GM20000 (cell line): ENCODE results near the gene ABHD17C.

Source experiments
- DNase-seq: peaks from one replicate; pipeline ENCODE4 v3.0.0; 2012; ENCODE audit warnings: low spot score
- CTCF ChIP-seq: IDR thresholded peaks from 2 replicates; pipeline ENCODE4 v1.5.1; 2012; ENCODE audit warnings: mild to moderate bottlenecking, control low read depth; ENCODE audit errors: extremely low read depth, missing control alignments

ABHD17C gene

GRCh38 chr15:80736560-80736959 is 41.5 kb downstream of the ABHD17C start:
- TF ChIP-seq CTCF = no peak
- DNase-seq = no peak

GRCh38 chr15:80739919-80740318 is 44.8 kb downstream of the ABHD17C start:
- TF ChIP-seq CTCF = no peak
- no peak for DNase-seq

- no peak for DNase-seq
- no peak for TF ChIP-seq CTCF
These were observed 47.0 kb downstream of the ABHD17C start for GRCh38 chr15:80742081-80742480.

GRCh38 chr15:80743189-80743833 is 48.2 kb downstream of the ABHD17C start:
- TF ChIP-seq CTCF = no peak
- no peak for DNase-seq

GRCh38 chr15:80744415-80744814 is 49.3 kb downstream of the ABHD17C start:
- TF ChIP-seq CTCF = no peak
- no peak for DNase-seq

- TF ChIP-seq CTCF = no peak
- DNase-seq = no peak
These were observed 49.7 kb downstream of the ABHD17C start for GRCh38 chr15:80744826-80745225.

GRCh38 chr15:80745888-80746287 is 50.8 kb downstream of the ABHD17C start:
- DNase-seq = no peak
- TF ChIP-seq CTCF = no peak
